HEK293T (cell line): ENCODE results near the gene LCE3B.

Experiments
- BHLHE40 ChIP-seq: fragments of 450-650 bp; IDR thresholded peaks from 2 replicates; pipeline ENCODE4 v1.6.1; 2016; ENCODE audit warnings: mild to moderate bottlenecking, moderate library complexity, borderline replicate concordance
- CTBP1 ChIP-seq: fragments of 450-650 bp; IDR thresholded peaks from 2 replicates; pipeline ENCODE4 v1.6.1; 2016; ENCODE audit warnings: borderline replicate concordance
- FOXM1 ChIP-seq: fragments of 450-650 bp; IDR thresholded peaks from 2 replicates; pipeline ENCODE4 v1.6.1; 2017; ENCODE audit warnings: mild to moderate bottlenecking, borderline replicate concordance
- L3MBTL2 ChIP-seq: fragments of 450-650 bp; conservative IDR thresholded peaks from 2 replicates; pipeline ENCODE4 v1.6.1; 2016; ENCODE audit warnings: mild to moderate bottlenecking
- PKNOX1 ChIP-seq: fragments of 450-650 bp; IDR thresholded peaks from 2 replicates; pipeline ENCODE4 v1.6.1; 2016
- SP1 ChIP-seq: fragments of 450-650 bp; IDR thresholded peaks from 2 replicates; pipeline ENCODE4 v1.6.1; 2017
- TARDBP ChIP-seq: fragments of 450-650 bp; IDR thresholded peaks from 2 replicates; pipeline ENCODE4 v1.6.1; 2016

GRCh38 chr1:152645146-152645545 lies 31.5 kb downstream of the LCE3B start:
- no peak for TF ChIP-seq CTBP1
- TF ChIP-seq FOXM1, result no peak
- no peak for TF ChIP-seq BHLHE40
- no peak for TF ChIP-seq SP1
- TF ChIP-seq PKNOX1, result no peak
- TF ChIP-seq TARDBP, result no peak
- no peak for TF ChIP-seq L3MBTL2
